SK-N-SH (cell line): ENCODE data around the gene LRRC40. TPM values are rescaled to one million over a fixed set of nuclear protein-coding genes. Genes with fewer than 3 reads are reported as not detected.

Experiments used
- CTCF ChIA-PET: fragments of 300-600, 350-600 bp; formaldehyde crosslinking; extraction: SDS; loops from one replicate; lab custom pipeline; 2021; lab: Yijun Ruan, JAX
- POLR2A ChIA-PET: fragments of 350-600 bp; sonication (Branson Sonifier 250); formaldehyde crosslinking; extraction: SDS; loops from one replicate; lab custom pipeline; 2020; ENCODE audit warnings: antibody characterized with exemption, inconsistent platforms; lab: Yijun Ruan, JAX
- DNase-seq: peaks from one replicate; pipeline ENCODE4 v3.0.0; 2012
- H2AFZ ChIP-seq: fragments of 200-600 bp; sonication (generic); 2 replicates; pipeline ENCODE4 v1.8.1; 2016; ENCODE audit warnings: antibody characterized with exemption, mild to moderate bottlenecking, low read depth
- H3F3A ChIP-seq: fragments of 200-600 bp; sonication (generic); replicated peaks from 2 replicates; pipeline ENCODE3; 2016; ENCODE audit warnings: antibody characterized with exemption, mild to moderate bottlenecking; ENCODE audit not compliant: insufficient read depth
- H3K27ac ChIP-seq, 2 experiments: fragments of 200-500 bp in 1 of 2; fragments of 200-600 bp in 1 of 2; sonication (Bioruptor generic) in 1 of 2; sonication (generic), shearing (Covaris generic) in 1 of 2; 2 replicates each; pipeline versions ENCODE4 v1.5.1 to v1.6.1; 2014 to 2016; ENCODE audit warnings: low read depth in 2 of 2, inconsistent platforms in 1 of 2, low read length in 1 of 2, mild to moderate bottlenecking in 1 of 2, mixed read lengths in 1 of 2
- H3K27me3 ChIP-seq: fragments of 200-600 bp; sonication (generic), shearing (Covaris generic); 2 replicates; pipeline ENCODE4 v1.6.1; 2016; ENCODE audit warnings: mixed run types; ENCODE audit not compliant: insufficient read depth
- H3K36me3 ChIP-seq, 2 experiments: fragments of 200-500 bp in 1 of 2; fragments of 200-600 bp in 1 of 2; sonication (Bioruptor generic) in 1 of 2; sonication (generic) in 1 of 2; replicated peaks in 1 of 2; 2 replicates each; pipeline versions ENCODE3 to v1.5.1; 2014 to 2016; ENCODE audit warnings: low read length in 1 of 2, mild to moderate bottlenecking in 1 of 2; ENCODE audit not compliant: insufficient read depth in 2 of 2, control insufficient read depth in 1 of 2
- H3K4me1 ChIP-seq, 2 experiments: fragments of 200-500 bp in 1 of 2; fragments of 200-600 bp in 1 of 2; sonication (Bioruptor generic) in 1 of 2; sonication (generic), shearing (Covaris generic) in 1 of 2; 2 replicates each; pipeline versions ENCODE4 v1.5.1 to v1.6.1; 2014 to 2016; ENCODE audit warnings: low read depth in 1 of 2, low read length in 1 of 2, mixed run types in 1 of 2; ENCODE audit not compliant: insufficient read depth in 2 of 2, control insufficient read depth in 1 of 2
- H3K4me2 ChIP-seq: fragments of 200-600 bp; sonication (generic), shearing (Covaris generic); 2 replicates; pipeline ENCODE4 v1.6.1; 2017; ENCODE audit warnings: mixed run types
- H3K4me3 ChIP-seq, 2 experiments: fragments of 200-500 bp in 1 of 2; fragments of 200-600 bp in 1 of 2; sonication (Bioruptor generic) in 1 of 2; sonication (generic), shearing (Covaris generic) in 1 of 2; 2 replicates each; pipeline versions ENCODE4 v1.5.1 to v1.8.1; 2014 to 2016; ENCODE audit warnings: low read depth in 2 of 2, inconsistent platforms in 1 of 2, low read length in 1 of 2, mild to moderate bottlenecking in 1 of 2, mixed read lengths in 1 of 2, moderate library complexity in 1 of 2
- H3K79me2 ChIP-seq: fragments of 200-600 bp; sonication (generic); 2 replicates; pipeline ENCODE4 v1.8.1; 2017; ENCODE audit warnings: mild to moderate bottlenecking; ENCODE audit not compliant: insufficient read depth
- H3K9ac ChIP-seq: fragments of 200-600 bp; sonication (generic); 2 replicates; pipeline ENCODE4 v1.6.1; 2017; ENCODE audit warnings: mixed run types
- H3K9me2 ChIP-seq: fragments of 200-600 bp; sonication (generic); 2 replicates; pipeline ENCODE4 v1.6.1; 2017; ENCODE audit warnings: mixed run types
- H3K9me3 ChIP-seq: fragments of 200-600 bp; sonication (generic); 2 replicates; pipeline ENCODE4 v1.6.1; 2017; ENCODE audit warnings: mixed run types, mild to moderate bottlenecking, moderate library complexity
- H4K20me1 ChIP-seq: fragments of 200-600 bp; sonication (generic); 2 replicates; pipeline ENCODE4 v1.6.1; 2017; ENCODE audit warnings: mild to moderate bottlenecking, mixed run types; ENCODE audit not compliant: insufficient read depth
- CHD2 ChIP-seq: fragments of 150-350 bp; IDR thresholded peaks from 2 replicates; pipeline ENCODE4 v1.6.1; 2018; ENCODE audit warnings: low read length; ENCODE audit not compliant: partially characterized antibody
- CTCF ChIP-seq: fragments of 200-600 bp; sonication (generic); IDR thresholded peaks from 2 replicates; pipeline ENCODE4 v1.6.1; 2017; ENCODE audit warnings: antibody characterized with exemption, mild to moderate bottlenecking, moderate library complexity
- ELF1 ChIP-seq: IDR thresholded peaks from 2 replicates; pipeline ENCODE4 v1.4.0; 2012
- EZH2phosphoT487 ChIP-seq: fragments of 200-600 bp; sonication (generic); IDR thresholded peaks from 2 replicates; pipeline ENCODE4 v1.6.1; 2017; ENCODE audit warnings: low read depth, mixed run types, mild to moderate bottlenecking, antibody characterized with exemption, moderate library complexity, borderline replicate concordance
- FOXJ3 ChIP-seq: sonication (generic); formaldehyde crosslinking; IDR thresholded peaks from 2 replicates; pipeline ENCODE4 v1.5.1; 2020; ENCODE audit warnings: mild to moderate bottlenecking, missing genetic modification reagents
- GABPA ChIP-seq: IDR thresholded peaks from 2 replicates; pipeline ENCODE4 v1.4.0; 2012; ENCODE audit warnings: low read depth, mild to moderate bottlenecking
- IRF3 ChIP-seq: fragments of 150-350 bp; IDR thresholded peaks from 2 replicates; pipeline ENCODE4 v1.6.1; 2016; ENCODE audit warnings: mild to moderate bottlenecking, low read depth, low read length
- JUND ChIP-seq: IDR thresholded peaks from 2 replicates; pipeline ENCODE4 v1.4.0; 2012
- MAX ChIP-seq: IDR thresholded peaks from 2 replicates; pipeline ENCODE4 v1.4.0; 2012; ENCODE audit warnings: low read depth
- PBX3 ChIP-seq: IDR thresholded peaks from 2 replicates; pipeline ENCODE4; 2012
- RCOR1 ChIP-seq: fragments of 150-350 bp; IDR thresholded peaks from 2 replicates; pipeline ENCODE4 v1.6.1; 2017; ENCODE audit warnings: antibody characterized with exemption, low read length
- REST ChIP-seq: IDR thresholded peaks from 2 replicates; pipeline ENCODE4 v1.6.1; 2012; ENCODE audit warnings: mild to moderate bottlenecking, low read depth, low read length, moderate library complexity
- RFX5 ChIP-seq: IDR thresholded peaks from 2 replicates; pipeline ENCODE4 v1.6.1; 2012; ENCODE audit warnings: mild to moderate bottlenecking, improper control_type of control experiment, low read length
- SMC3 ChIP-seq: IDR thresholded peaks from 2 replicates; pipeline ENCODE4 v1.6.1; 2012; ENCODE audit warnings: low read depth, low read length, improper control_type of control experiment
- TAF1 ChIP-seq: IDR thresholded peaks from 2 replicates; pipeline ENCODE4 v1.6.1; 2012; ENCODE audit warnings: low read depth, mild to moderate bottlenecking, low read length, moderate library complexity, borderline replicate concordance
- USF1 ChIP-seq: IDR thresholded peaks from 2 replicates; pipeline ENCODE4 v1.4.0; 2012; ENCODE audit warnings: low read depth, borderline replicate concordance
- ZBTB33 ChIP-seq: IDR thresholded peaks from 2 replicates; pipeline ENCODE4 v1.4.0; 2012; ENCODE audit warnings: low read depth, borderline replicate concordance
- WGBS: methylation state at CpG from one replicate; pipeline ENCODE4 v1.1.6; 2017; ENCODE audit warnings: low lambda C conversion rate; 5-methylcytosine and 5-hydroxymethylcytosine counted together
- polyA plus RNA-seq, 3 experiments: library from polyadenylated mRNA; depleted of rRNA; stranded (reverse); fragments of >200 nt; gene quantifications; 2 replicates each; pipeline ENCODE4 v1.2.3, GENCODE V29; 2012

Gene LRRC40
- polyA plus RNA-seq, 1 of the 3 experiments (the other 2 are of a cell fraction), result 5.6 TPM

- no peak overlapping the region for H3K9ac ChIP-seq
- no peak for DNase-seq
- H3K9me3 ChIP-seq, result no peaks in the 10 kb centered on the region
- H2AFZ ChIP-seq, result no peak overlapping the region
- no peaks in the 10 kb centered on the region for H3K27me3 ChIP-seq
- CTCF ChIA-PET, result interaction anchor here (1.0 to 1.2 kb wide), 2 partner anchors 21 to 870 kb away, joined by 3 read pairs; partner anchors contain the start of gene ZRANB2
- WGBS, result 76% methylated on average over 1 of the region's 1 CpG
- peaks cover 0 to 33% of the 10 kb centered on the region in 2 experiments for H3K36me3 ChIP-seq
- H3K79me2 ChIP-seq, result peaks cover 100% of the 10 kb centered on the region
- H3K4me2 ChIP-seq, result peak overlapping the region; percentile 10; the same call in 1 of the 2 replicates
- H3K4me1 ChIP-seq, result peaks cover 0 to 5% of the 10 kb centered on the region in 2 experiments; a peak in 3 of 4 replicates
- peaks cover 14% of the 10 kb centered on the region for H3F3A ChIP-seq
- TF ChIP-seq SMC3, result no peak
- no peak for TF ChIP-seq USF1
- TF ChIP-seq PBX3, result no peak
- no peak for TF ChIP-seq IRF3
- no peak for TF ChIP-seq RCOR1
- no peak for TF ChIP-seq GABPA
- TF ChIP-seq ELF1, result no peak
- no peak for TF ChIP-seq ZBTB33
- TF ChIP-seq EZH2phosphoT487, result no peak
- TF ChIP-seq CTCF, result no peak
- TF ChIP-seq RFX5, result no peak
- no peak for TF ChIP-seq REST
- no peak for TF ChIP-seq MAX
- TF ChIP-seq FOXJ3, result no peak
- no peak for TF ChIP-seq JUND
- no peak for TF ChIP-seq TAF1
- no peak for TF ChIP-seq CHD2
- TF ChIP-seq, all 33 proteins: peak for 0
- no peaks in the 10 kb centered on the region for H3K9me2 ChIP-seq
- POLR2A ChIA-PET, result no interaction called here
- H4K20me1 ChIP-seq, result peaks cover 13% of the 10 kb centered on the region
- H3K4me3 ChIP-seq, result no peak overlapping the region
- H3K27ac ChIP-seq, result peak overlapping the region in 1 of 2 experiments; percentile 20; a peak in 1 of 4 replicates
These were observed 5.4 kb upstream of the LRRC40 start for GRCh38 chr1:70210820-70211219.
